Body of pancreas (tissue), 4 donors: ENCODE data around the gene MSI2. TPM values are rescaled to one million over a fixed set of nuclear protein-coding genes. Genes with fewer than 3 reads are reported as not detected.

Experiments
- ATAC-seq: fragments of 150-250 bp; one replicate; pipeline ENCODE4 v1.9.1; 2016
- DNase-seq, 4 donors: peaks; one replicate each; pipeline ENCODE4 v3.0.0-alpha.2; 2019
- H3K27ac ChIP-seq, 4 donors: fragments of 200-600 bp; sonication (generic); 1 replicate in 3 of 4; 2 replicates in 1 of 4; pipeline versions ENCODE4 v1.5.1 to v1.6.1; 2016 to 2019; ENCODE audit warnings: mild to moderate bottlenecking in 1 of 4, mixed read lengths in 1 of 4, moderate library complexity in 1 of 4
- H3K27me3 ChIP-seq, 2 donors: fragments of 200-600 bp; sonication (generic); one replicate each; pipeline ENCODE4 v1.6.0; 2016; ENCODE audit warnings: mild to moderate bottlenecking in 1 of 2
- H3K36me3 ChIP-seq, 2 donors: fragments of 200-600 bp; sonication (generic); replicated peaks in 1 of 2; 2 replicates each; pipeline ENCODE4 v1.5.1; 2016; ENCODE audit warnings: low read depth in 2 of 2; ENCODE audit not compliant: insufficient read depth in 1 of 2
- H3K4me1 ChIP-seq: fragments of 200-600 bp; sonication (generic); one replicate; pipeline ENCODE4 v1.6.0; 2016
- H3K4me3 ChIP-seq, 2 donors: fragments of 200-600 bp; sonication (generic); 1 replicate in 1 of 2; 2 replicates in 1 of 2; pipeline ENCODE4 v1.5.1; 2016 to 2019
- H3K9me3 ChIP-seq, 3 donors: fragments of 200-600 bp; sonication (generic); 1 replicate in 2 of 3; 2 replicates in 1 of 3; pipeline ENCODE4 v1.5.1; 2016
- POLR2A ChIP-seq, 3 donors: fragments of 450-650 bp; IDR thresholded peaks; one replicate each; pipeline ENCODE4 v1.6.1; 2016; ENCODE audit warnings: antibody characterized with exemption in 3 of 3, mild to moderate bottlenecking in 2 of 3
- WGBS, 2 donors: methylation state at CpG; one replicate each; pipeline ENCODE4 v1.1.5; 2017; 5-methylcytosine and 5-hydroxymethylcytosine counted together
- intact Hi-C: fragments of 100-400 bp; cut with DNase I; formaldehyde crosslinking; loops from one replicate; pipeline ENCODE4 v1.15.1; 2023
- total RNA-seq, 2 donors: library from RNA; depleted of rRNA; stranded (reverse); fragments of >200 nt; gene quantifications; one replicate each; pipeline ENCODE4 v1.1.0, GENCODE V29; 2016
- TF ChIP-seq, protein P1 (sequence below), 7 experiments: fragments of 450-650 bp in 4 of 7; fragments of 200-600 bp in 3 of 7; sonication (generic) in 3 of 7; IDR thresholded peaks; one replicate each; pipeline ENCODE4 v1.5.1; 2016 to 2019; ENCODE audit warnings: antibody characterized with exemption in 7 of 7

The MSI2 gene
- total RNA-seq, 2 donors from 2014 or later, result 21.1 to 28.5 TPM

GRCh38 chr17:57556320-57556719 is 300.0 kb downstream of the MSI2 start:
- H3K27ac ChIP-seq, result no peak overlapping the region
- DNase-seq, result no peak
- WGBS, 2 donors, result 87 to 89% methylated on average over 5 of the region's 5 CpGs
- ATAC-seq, result no peak
- H3K9me3 ChIP-seq, result no peaks in the 10 kb centered on the region
- TF ChIP-seq, protein P1, sequence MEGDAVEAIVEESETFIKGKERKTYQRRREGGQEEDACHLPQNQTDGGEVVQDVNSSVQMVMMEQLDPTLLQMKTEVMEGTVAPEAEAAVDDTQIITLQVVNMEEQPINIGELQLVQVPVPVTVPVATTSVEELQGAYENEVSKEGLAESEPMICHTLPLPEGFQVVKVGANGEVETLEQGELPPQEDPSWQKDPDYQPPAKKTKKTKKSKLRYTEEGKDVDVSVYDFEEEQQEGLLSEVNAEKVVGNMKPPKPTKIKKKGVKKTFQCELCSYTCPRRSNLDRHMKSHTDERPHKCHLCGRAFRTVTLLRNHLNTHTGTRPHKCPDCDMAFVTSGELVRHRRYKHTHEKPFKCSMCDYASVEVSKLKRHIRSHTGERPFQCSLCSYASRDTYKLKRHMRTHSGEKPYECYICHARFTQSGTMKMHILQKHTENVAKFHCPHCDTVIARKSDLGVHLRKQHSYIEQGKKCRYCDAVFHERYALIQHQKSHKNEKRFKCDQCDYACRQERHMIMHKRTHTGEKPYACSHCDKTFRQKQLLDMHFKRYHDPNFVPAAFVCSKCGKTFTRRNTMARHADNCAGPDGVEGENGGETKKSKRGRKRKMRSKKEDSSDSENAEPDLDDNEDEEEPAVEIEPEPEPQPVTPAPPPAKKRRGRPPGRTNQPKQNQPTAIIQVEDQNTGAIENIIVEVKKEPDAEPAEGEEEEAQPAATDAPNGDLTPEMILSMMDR (IDR thresholded peaks at IDR 0.05), result no peak
- TF ChIP-seq POLR2A (IDR thresholded peaks at IDR 0.05), result no peak
- H3K4me1 ChIP-seq, result no peaks in the 10 kb centered on the region
- no peaks in the 10 kb centered on the region for H3K36me3 ChIP-seq
- intact Hi-C loops, result no loop called here
- H3K4me3 ChIP-seq, result no peak overlapping the region
- no peaks in the 10 kb centered on the region for H3K27me3 ChIP-seq

DNA sequence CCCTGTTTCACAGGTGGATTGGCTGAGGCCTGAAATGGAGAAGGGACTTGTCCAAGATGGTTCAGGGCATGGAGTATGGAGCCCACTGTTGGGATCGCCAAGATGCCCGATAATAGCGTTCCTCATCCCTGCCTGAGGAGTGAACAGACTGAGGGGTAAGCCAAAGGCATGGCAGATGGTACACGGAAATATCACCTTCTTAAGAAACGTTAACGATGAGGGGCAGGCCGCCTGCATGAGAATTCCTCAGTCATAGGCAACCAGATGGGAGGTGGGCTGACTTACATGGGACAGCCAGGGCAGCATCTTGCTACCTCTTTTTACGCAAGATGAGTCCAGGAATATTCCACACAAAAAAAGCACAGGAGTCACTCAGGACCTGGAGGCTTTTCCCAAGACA is 300.7 kb downstream of the MSI2 start:
- no peak overlapping the region for H3K27ac ChIP-seq
- H3K4me1 ChIP-seq, result no peaks in the 10 kb centered on the region
- no peaks in the 10 kb centered on the region for H3K9me3 ChIP-seq
- H3K36me3 ChIP-seq, result no peaks in the 10 kb centered on the region
- no peak overlapping the region for H3K4me3 ChIP-seq
- intact Hi-C loops, result no loop called here
- no peaks in the 10 kb centered on the region for H3K27me3 ChIP-seq
- ATAC-seq (no peak), DNase-seq (no peak)
- TF ChIP-seq POLR2A (IDR thresholded peaks at IDR 0.05), result no peak
- TF ChIP-seq, protein P1 (IDR thresholded peaks at IDR 0.05), result no peak
- 94 to 95% methylated on average over 8 of the region's 8 CpGs for WGBS, 2 donors

DNA sequence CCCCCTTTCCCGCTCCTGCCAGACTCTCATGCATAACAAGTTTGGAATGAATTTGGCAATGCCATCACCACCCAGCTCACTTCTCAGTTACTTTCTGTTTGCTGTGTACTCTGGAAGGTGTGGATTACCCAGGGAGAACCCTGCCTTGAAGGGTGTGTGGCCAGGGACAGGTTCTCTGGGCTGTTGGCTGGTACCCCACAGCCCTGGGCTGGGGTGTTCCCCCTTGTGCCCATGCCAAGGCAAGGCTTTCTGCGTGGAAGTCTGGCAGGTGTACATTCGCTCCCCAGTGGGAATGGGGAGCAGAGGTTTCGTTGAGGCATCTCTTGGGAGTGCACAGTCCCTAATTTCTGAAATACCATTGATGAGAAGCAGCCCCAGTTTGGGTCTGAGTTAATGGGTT is 301.1 kb downstream of the MSI2 start:
- DNase-seq (no peak), ATAC-seq (no peak)
- Histone ChIP-seq H3K27me3 (no peaks in the 10 kb centered on the region), H3K27ac (no peak overlapping the region), H3K4me3 (no peak overlapping the region), H3K9me3 (no peaks in the 10 kb centered on the region), H3K4me1 (no peaks in the 10 kb centered on the region), H3K36me3 (no peaks in the 10 kb centered on the region)
- TF ChIP-seq, protein P1 (IDR thresholded peaks at IDR 0.05), result no peak
- TF ChIP-seq POLR2A (IDR thresholded peaks at IDR 0.05), result no peak
- intact Hi-C loops, result no loop called here
- 90 to 92% methylated on average over 3 to 4 of the region's 4 CpGs for WGBS, 2 donors

DNA sequence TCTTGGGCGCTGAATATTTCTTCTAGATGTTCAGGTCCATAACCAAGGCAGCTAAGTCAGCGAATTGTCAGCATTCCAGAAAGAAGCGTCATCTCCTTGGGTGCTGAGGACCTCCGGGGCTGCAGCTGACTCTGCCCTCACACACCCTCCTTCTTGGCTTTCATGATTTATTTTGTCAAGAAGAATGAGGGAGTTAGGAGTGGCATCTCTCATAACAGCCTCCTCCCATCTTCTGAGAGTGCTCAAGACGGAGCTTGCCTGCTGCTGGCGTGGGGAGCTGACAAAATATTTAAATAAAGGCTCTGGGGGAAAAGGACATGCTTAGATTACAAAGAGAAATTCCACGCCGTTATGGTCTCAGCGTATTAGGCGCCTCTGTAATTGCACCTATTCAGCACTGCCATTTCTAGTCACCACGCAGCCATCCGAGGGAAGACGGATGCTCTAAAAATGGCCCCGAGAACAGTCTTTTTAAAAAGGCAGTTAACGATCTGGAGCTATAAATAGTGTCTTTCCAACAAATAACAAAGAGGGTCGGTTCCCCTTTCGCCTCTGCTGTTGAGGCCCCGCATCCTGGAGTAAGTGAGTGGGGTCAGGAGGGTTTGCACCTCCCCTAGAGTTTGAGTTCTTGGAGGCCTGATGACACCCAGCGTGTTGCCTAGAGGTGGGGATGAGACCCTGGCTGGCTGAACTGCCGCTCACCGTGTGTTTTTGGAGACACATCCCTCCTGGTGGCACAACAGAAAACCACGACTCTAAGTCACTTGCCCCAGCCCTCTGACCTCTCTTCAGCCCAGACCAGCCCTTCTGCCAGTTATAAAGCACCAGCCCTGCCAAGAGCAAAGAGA is 301.7 kb downstream of the MSI2 start:
- intact Hi-C loops, result no loop called here
- 71 to 85% methylated on average over 22 of the region's 22 CpGs for WGBS, 2 donors

More for the DNA sequence above, 301.7 kb downstream of the MSI2 start:
- TF ChIP-seq POLR2A (IDR thresholded peaks at IDR 0.05), result no peak
- TF ChIP-seq, protein P1 (IDR thresholded peaks at IDR 0.05), result no peak
- Histone ChIP-seq H3K27ac (no peak overlapping the region), H3K9me3 (no peaks in the 10 kb centered on the region), H3K27me3 (no peaks in the 10 kb centered on the region), H3K4me1 (no peaks in the 10 kb centered on the region), H3K36me3 (no peaks in the 10 kb centered on the region), H3K4me3 (no peak overlapping the region)
- ATAC-seq (no peak), DNase-seq (no peak)
